ENCODE results near the gene ZBTB45. TPM values are rescaled to one million over a fixed set of nuclear protein-coding genes. Genes with fewer than 3 reads are reported as not detected.

ZBTB45 gene
- total and polyA plus RNA-seq, 2 donors from 2014 or later, result 7.7 to 16.9 TPM

- Histone ChIP-seq H3K36me3 (ENCODE audit: control insufficient read depth in 2 of 3, insufficient read depth in 3 of 3, low read length in 3 of 3) (peaks cover 7 to 35% (median 26%) of the 10 kb centered on the region in 3 donors), H3K27ac (ENCODE audit: low read depth in 2 of 2, low read length in 2 of 2) (peak overlapping the region; percentile 95 to 97), H3K9ac (ENCODE audit: low read length in 3 of 3) (peak overlapping the region; percentile 4 to 99 (median 47)), H3K9me3 (ENCODE audit: control insufficient read depth in 2 of 3, insufficient read depth in 1 of 3, low read length in 3 of 3) (no peaks in the 10 kb centered on the region), H3K4me1 (ENCODE audit: control insufficient read depth in 2 of 3, insufficient read depth in 2 of 3, low read depth in 1 of 3, low read length in 3 of 3) (peaks cover 3 to 38% (median 21%) of the 10 kb centered on the region in 3 donors), H3K27me3 (ENCODE audit: control insufficient read depth, insufficient read depth, low read length) (no peaks in the 10 kb centered on the region), H3K4me3 (ENCODE audit: low read length in 3 of 3) (peak overlapping the region; percentile 32 to 98 (median 66))
- intact Hi-C loops (cut with DNase I), result no loop called here
- no peak for TF ChIP-seq CTCF (IDR thresholded peaks at IDR 0.05; ENCODE audit: borderline replicate concordance, extremely low read depth, insufficient read depth)
- FAIRE-seq (no peak), DNase-seq (peak in 1 of 5 donors; percentile 67)
Measured at GRCh38 chr19:58555369-58555885, 35.8 kb upstream of the ZBTB45 start.

- FAIRE-seq (peak; percentile 49), DNase-seq (peak; percentile 98 to 99 (median 99))
- no peaks in the 10 kb centered on the region for H3K9me3 ChIP-seq (ENCODE audit: control insufficient read depth in 2 of 3, insufficient read depth in 1 of 3, low read length in 3 of 3)
- peaks cover 10 to 42% (median 32%) of the 10 kb centered on the region in 3 donors for H3K36me3 ChIP-seq (ENCODE audit: control insufficient read depth in 2 of 3, insufficient read depth in 3 of 3, low read length in 3 of 3)
- no peaks in the 10 kb centered on the region for H3K27me3 ChIP-seq (ENCODE audit: control insufficient read depth, insufficient read depth, low read length)
- H3K27ac ChIP-seq (ENCODE audit: low read depth in 2 of 2, low read length in 2 of 2), result peak within 1 kb of the TSS; percentile 95 to 97
- peaks cover under 1 to 34% (median 15%) of the 10 kb centered on the region in 3 donors for H3K4me1 ChIP-seq (ENCODE audit: control insufficient read depth in 2 of 3, insufficient read depth in 2 of 3, low read depth in 1 of 3, low read length in 3 of 3)
- H3K9ac ChIP-seq (ENCODE audit: low read length in 3 of 3), result peak within 1 kb of the TSS; percentile 81 to 99 (median 89)
- H3K4me3 ChIP-seq (ENCODE audit: low read length in 3 of 3), result peak within 1 kb of the TSS; percentile 90 to 98 (median 97)
- no peak for TF ChIP-seq CTCF (IDR thresholded peaks at IDR 0.05; ENCODE audit: borderline replicate concordance, extremely low read depth, insufficient read depth)
- intact Hi-C loops (cut with DNase I), result no loop called here
Measured at GRCh38 chr19:58554494-58555368, 35.1 kb upstream of the ZBTB45 start, which contains the start of gene CHMP2A. Gene CHMP2A, minus strand, starts transcription at chr19:58555105. Its CDS starts 893 bp downstream, at chr19:58554212.

GRCh38 chr19:58553799-58554493 lies 34.3 kb upstream of the ZBTB45 start:
- peaks cover 0 to 32% (median 14%) of the 10 kb centered on the region in 3 donors for H3K4me1 ChIP-seq (ENCODE audit: control insufficient read depth in 2 of 3, insufficient read depth in 2 of 3, low read depth in 1 of 3, low read length in 3 of 3)
- peaks cover 10 to 50% (median 40%) of the 10 kb centered on the region in 3 donors for H3K36me3 ChIP-seq (ENCODE audit: control insufficient read depth in 2 of 3, insufficient read depth in 3 of 3, low read length in 3 of 3)
- no peaks in the 10 kb centered on the region for H3K27me3 ChIP-seq (ENCODE audit: control insufficient read depth, insufficient read depth, low read length)
- peak overlapping the region; percentile 81 to 99 (median 89) for H3K9ac ChIP-seq (ENCODE audit: low read length in 3 of 3)
- DNase-seq (peak in 2 of 5 donors; percentile 59 to 75), FAIRE-seq (no peak)
- H3K4me3 ChIP-seq (ENCODE audit: low read length in 3 of 3), result peak overlapping the region; percentile 90 to 98 (median 97)
- no peak for TF ChIP-seq CTCF (IDR thresholded peaks at IDR 0.05; ENCODE audit: borderline replicate concordance, extremely low read depth, insufficient read depth)
- peak overlapping the region; percentile 95 to 97 for H3K27ac ChIP-seq (ENCODE audit: low read depth in 2 of 2, low read length in 2 of 2)
- intact Hi-C loops (cut with DNase I), result no loop called here
- no peaks in the 10 kb centered on the region for H3K9me3 ChIP-seq (ENCODE audit: control insufficient read depth in 2 of 3, insufficient read depth in 1 of 3, low read length in 3 of 3)
